NOMO-1 treated with DMSO at 0.1 percent for 48 hours (cell line): Measurements from ENCODE around the gene PYDC1.
"Not testable (repeated sequence)": the region's sequence is repeated elsewhere in the genome, so short reads cannot be mapped to it uniquely, and the experiment has no call there.

Experiments
- DNase-seq: peaks from one replicate; lab custom pipeline; 2025; ENCODE audit not compliant: unreplicated experiment; lab: John Stamatoyannopoulos, UW

PYDC1 gene

DNA sequence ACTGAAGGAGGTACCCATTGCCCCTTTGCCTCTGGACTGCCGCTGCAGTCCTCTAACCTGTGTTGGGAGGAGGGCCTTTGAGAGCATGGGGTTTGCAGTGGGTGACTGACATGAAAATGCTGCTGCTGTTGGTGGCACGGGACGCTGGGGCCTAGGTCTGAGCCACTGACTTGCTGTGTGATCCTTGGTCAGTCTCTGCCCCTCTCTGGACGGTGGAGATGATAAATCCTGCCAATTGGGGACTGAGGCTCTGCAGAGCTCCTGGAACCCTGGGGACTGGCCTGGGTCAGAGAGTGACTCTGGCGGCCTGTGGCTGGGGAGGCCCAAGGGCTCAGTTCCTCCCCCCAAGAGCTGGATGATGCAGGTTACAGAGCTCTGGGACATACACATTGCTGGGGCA lies 6.1 kb upstream of the PYDC1 start:
- no peak for DNase-seq

DNA sequence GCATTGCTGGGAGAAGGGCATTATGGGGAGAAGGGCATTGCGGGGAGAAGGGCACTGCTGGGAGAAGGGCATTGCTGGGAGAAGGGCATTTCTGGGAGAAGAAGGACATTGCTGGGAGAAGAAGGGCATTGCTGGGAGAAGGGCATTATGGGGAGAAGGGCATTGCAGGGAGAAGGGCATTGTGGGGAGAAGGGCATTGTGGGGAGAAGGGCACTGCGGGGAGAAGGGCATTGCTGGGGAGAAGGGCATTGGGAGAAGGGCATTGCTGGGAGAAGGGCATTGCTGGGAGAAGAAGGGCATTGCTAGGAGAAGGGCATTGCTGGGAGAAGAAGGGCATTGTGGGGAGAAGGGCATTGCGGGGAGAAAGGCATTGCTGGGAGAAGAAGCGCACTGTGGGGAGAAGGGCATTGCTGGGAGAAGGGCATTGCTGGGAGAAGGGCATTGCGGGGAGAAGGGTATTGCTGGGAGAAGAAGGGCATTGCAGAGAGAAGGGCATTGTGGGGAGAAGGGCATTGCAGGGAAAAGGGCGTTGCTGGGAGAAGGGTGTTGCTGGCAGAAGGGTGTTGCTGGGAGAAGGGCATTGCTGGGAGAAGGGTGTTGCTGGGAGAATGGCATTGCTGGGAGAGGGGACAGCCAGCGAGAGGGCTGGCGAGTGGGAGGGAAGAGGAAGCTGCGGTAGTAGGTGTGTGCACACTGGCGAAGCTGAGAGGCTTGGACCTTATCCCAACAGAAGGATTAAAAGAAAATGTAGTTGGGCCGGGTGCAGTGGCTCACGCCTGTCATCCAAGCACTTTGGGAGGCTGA lies 4.6 kb upstream of the PYDC1 start:
- no peak for DNase-seq

- no peak for DNase-seq
Measured at GRCh38 chr16:31219154-31219741, 2.3 kb upstream of the PYDC1 start.

- DNase-seq: no peak
Measured at GRCh38 chr16:31217136-31217530, 198 bp upstream of the PYDC1 start.

DNA sequence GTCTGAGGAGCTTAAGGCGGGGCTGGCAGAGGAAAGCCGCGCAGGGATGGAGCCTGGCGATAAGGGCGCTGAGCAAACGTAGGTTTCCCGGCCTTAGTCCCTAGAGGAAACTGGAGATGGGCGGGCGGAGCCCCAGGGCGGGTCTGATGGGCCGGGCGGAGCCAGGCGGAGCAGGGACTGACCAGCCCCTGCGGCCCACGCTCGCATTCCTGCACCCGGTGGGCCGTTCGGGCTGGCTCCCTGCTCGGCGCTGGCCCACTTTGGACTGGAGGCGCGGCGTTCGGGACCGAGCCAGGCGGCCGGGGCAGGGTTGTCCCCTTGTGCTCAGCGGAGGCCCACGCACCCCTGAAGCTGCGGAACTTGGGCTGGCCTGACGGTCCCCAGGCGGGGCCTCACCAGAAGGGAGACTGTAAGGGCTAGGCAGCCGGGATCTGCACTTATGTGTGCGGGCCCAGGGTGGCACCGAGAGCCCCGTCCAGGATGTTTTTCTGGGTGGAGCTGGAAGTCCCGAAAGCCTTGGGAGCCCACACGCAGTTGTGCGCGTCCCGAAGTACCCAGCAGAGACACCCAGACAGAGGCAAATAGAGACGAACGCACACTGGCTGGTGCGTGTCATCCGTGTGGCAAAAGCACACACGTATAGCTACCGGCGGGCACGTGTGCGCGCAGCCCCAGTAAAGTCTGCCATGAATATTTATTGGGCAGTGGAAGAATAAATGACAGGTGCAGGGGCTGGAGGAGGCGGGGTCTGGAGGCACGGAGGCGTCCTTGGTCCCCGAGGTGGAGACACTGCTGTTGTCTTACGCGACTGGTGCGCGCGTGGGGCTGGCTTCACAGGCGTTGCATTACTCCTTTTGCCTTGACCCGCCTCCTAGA lies 1.4 kb downstream of the PYDC1 start:
- DNase-seq: no peak

- no peak for DNase-seq
Measured at GRCh38 chr16:31214708-31215286, 2.1 kb downstream of the PYDC1 start.

GRCh38 chr16:31213877-31214707 lies 2.8 kb downstream of the PYDC1 start, which contains the start of gene TRIM72:
TRIM72 (plus strand) TSS chr16:31214119; CDS start chr16:31214739, 620 bp downstream.
- no peak for DNase-seq

DNA sequence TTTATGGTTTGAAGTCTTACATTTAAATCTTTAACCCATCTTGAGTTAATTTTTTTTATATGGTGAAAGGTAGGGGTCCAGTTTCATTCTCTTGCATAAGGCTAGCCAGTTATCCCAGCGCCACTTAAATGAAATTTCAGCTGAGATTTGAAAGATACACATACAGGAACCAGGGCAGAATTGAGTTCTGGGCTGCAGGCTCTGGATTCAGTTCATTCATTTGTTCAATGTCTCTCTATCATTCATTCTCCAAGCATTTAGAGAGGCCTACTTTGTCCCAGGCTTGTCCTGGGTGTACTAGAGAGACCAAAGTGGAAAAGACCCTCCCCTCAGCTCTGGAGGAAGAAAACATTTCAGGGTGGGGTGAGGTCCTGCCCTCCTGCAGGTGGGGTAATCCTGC lies 3.6 kb downstream of the PYDC1 start:
- no peak for DNase-seq

DNA sequence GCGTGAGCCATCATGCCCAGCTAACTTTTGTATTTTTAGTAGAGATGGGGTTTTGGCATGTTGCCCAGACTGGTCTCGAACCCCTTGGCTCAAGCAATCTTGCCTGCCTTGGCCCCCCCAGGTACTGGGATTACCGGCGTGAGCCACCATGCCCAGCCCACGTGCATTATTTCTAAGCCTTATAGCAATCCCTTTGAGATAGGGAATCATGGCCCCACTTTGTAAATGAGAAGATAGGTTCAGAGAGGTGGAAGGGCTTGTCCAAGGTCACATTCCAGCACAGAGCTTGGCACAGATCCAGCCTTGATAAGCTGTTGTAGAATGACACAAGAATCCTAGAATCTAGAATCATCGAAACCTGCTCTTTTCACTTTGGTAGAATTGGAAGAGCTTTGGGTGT lies 10.2 kb downstream of the PYDC1 start:
- no peak for DNase-seq

DNA sequence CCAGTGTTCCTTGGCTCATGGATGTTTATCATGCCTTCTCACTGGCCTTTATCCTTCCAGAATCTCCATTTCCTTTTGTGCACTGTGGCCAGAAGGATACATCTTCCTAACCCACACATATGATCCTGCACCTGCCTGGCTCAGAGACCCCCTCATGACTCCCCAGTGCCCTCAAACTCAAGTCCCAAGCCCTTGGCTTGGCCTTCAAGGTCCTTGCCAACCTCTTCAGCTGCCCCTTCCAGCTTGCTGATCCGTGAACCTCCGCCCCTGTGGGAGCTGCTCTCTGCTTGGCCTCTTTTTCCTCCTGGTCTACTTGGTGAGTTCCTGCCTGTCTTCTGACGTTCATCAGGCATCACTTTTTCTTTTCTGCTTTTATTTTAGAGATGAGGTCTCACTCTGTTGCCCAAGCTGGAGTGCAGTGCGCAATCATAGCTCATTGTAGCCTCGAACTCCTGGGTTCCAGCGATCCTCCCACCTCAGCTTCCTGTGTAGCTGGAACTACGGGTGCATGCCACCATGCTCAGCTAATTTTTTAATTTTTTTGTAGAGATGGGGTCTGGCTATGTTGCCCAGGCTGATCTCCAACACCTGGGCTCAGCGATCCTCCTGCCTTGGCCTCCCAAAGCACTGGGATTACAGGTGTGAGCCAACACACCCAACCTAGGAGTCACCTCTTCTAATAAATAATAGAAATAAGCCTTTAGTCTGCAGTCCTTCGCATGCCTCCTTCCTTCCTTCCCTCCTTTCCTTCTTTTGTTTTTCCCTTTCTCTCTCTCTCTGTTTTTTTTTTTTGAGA lies 11.9 kb downstream of the PYDC1 start:
- no peak for DNase-seq

GRCh38 chr16:31202414-31203375 lies 14.2 kb downstream of the PYDC1 start, which contains the start of gene PYCARD:
PYCARD (minus strand) TSS chr16:31202760; CDS start chr16:31202690, 70 bp downstream.
- peak; percentile 72 for DNase-seq

DNA sequence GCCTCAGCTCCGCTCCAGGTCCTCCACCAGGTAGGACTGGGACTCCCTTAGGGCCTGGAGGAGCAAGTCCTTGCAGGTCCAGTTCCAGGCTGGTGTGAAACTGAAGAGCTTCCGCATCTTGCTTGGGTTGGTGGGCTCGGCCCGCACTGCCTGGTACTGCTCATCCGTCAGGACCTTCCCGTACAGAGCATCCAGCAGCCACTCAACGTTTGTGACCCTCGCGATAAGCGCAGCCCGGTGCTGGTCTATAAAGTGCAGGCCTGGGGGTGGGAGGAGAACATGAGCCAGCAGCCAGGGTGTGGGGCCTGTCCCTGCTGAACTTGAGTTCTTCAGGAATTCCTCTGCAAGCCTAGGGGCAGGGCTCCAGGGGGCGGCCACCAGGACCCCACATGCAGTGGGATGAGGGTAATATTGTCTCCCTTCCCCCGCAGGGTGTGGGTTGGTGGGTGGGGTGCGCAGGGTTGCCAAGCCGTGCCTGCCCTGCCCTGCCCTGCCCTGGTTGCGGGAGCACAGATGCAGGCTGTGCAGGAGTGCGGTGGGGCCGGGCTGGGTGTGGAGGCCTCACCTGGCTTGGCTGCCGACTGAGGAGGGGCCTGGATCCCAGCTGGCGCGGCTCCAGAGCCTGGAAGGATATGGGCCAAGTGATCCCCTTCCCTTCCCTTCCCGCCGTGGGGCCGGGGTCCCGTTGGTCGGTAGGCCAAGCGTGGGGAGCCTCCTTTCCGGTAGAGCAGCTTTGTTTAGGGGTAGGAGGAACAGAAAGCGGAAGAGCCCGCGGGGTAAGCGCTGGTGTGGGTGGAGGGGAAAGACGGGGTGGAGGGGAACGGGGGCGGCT lies 15.1 kb downstream of the PYDC1 start:
- peak; percentile 84 for DNase-seq

GRCh38 chr16:31200821-31201568 lies 15.9 kb downstream of the PYDC1 start:
- DNase-seq: peak; percentile 74

DNA sequence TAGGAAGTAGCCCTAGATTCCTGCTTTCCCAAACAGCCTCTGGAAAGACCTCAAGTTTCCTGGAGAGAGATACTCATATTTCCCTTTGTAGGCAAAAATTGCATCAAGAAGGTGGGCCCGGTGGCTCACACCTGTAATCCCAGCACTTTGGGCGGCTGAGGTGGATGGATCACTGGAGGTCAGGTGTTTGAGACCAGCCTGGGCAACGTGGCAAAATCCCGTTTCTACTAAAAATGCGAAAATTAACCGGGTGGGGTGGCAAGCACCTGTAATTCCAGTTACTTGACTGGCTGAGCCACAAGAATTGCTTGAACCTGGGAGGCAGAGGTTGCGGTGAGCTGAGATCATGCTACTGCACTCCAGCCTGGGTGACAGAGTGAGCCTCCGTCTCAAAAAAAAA lies 16.8 kb downstream of the PYDC1 start:
- DNase-seq: not testable (repeated sequence)

GRCh38 chr16:31199430-31200041 lies 17.4 kb downstream of the PYDC1 start:
- no peak for DNase-seq

DNA sequence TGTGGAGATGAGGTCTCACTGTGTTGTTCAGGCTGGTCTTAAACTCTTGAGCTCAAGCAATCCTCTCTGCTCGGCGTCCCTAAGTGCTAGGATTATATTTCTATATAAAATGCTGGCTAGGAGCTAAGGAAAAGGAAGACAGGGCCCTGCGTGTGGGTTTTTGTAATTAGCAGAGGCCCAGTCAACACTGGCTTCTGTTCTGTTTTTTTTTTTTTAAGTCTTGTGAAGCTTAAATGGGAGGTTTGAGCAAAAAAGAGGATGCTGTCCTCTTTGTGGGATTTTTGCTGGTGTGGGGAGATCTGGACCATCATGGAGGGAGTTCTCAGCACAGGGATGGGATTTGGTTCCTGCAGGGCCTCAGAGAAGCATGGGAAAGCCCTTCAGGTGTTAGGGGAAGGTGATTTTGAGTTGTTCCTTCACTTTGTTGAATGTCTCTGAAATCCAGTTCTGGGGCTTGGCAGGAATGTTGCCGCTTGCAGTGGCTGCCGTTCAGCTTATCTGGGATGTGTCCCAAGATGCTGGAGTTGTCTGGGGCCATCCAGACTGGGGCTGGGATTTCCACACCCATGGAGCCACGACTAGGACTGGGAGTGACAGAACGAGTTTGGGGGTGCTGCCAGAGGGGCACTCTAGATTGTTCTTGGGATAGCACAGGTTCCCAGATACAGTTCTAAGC lies 18.6 kb downstream of the PYDC1 start:
- DNase-seq: no peak
